SK-N-SH (cell line): Measurements from ENCODE around the gene PIAS3. TPM values are rescaled to one million over a fixed set of nuclear protein-coding genes. Genes with fewer than 3 reads are reported as not detected.

Experiments used
- CTCF ChIA-PET: fragments of 300-600, 350-600 bp; formaldehyde crosslinking; extraction: SDS; loops from one replicate; lab custom pipeline; 2021; lab: Yijun Ruan, JAX
- POLR2A ChIA-PET: fragments of 350-600 bp; sonication (Branson Sonifier 250); formaldehyde crosslinking; extraction: SDS; loops from one replicate; lab custom pipeline; 2020; ENCODE audit warnings: antibody characterized with exemption, inconsistent platforms; lab: Yijun Ruan, JAX
- DNase-seq: peaks from one replicate; pipeline ENCODE4 v3.0.0; 2012
- H2AFZ ChIP-seq: fragments of 200-600 bp; sonication (generic); 2 replicates; pipeline ENCODE4 v1.8.1; 2016; ENCODE audit warnings: antibody characterized with exemption, mild to moderate bottlenecking, low read depth
- H3F3A ChIP-seq: fragments of 200-600 bp; sonication (generic); replicated peaks from 2 replicates; pipeline ENCODE3; 2016; ENCODE audit warnings: antibody characterized with exemption, mild to moderate bottlenecking; ENCODE audit not compliant: insufficient read depth
- H3K27ac ChIP-seq, 2 experiments: fragments of 200-500 bp in 1 of 2; fragments of 200-600 bp in 1 of 2; sonication (Bioruptor generic) in 1 of 2; sonication (generic), shearing (Covaris generic) in 1 of 2; 2 replicates each; pipeline versions ENCODE4 v1.5.1 to v1.6.1; 2014 to 2016; ENCODE audit warnings: low read depth in 2 of 2, inconsistent platforms in 1 of 2, low read length in 1 of 2, mild to moderate bottlenecking in 1 of 2, mixed read lengths in 1 of 2
- H3K27me3 ChIP-seq: fragments of 200-600 bp; sonication (generic), shearing (Covaris generic); 2 replicates; pipeline ENCODE4 v1.6.1; 2016; ENCODE audit warnings: mixed run types; ENCODE audit not compliant: insufficient read depth
- H3K36me3 ChIP-seq, 2 experiments: fragments of 200-500 bp in 1 of 2; fragments of 200-600 bp in 1 of 2; sonication (Bioruptor generic) in 1 of 2; sonication (generic) in 1 of 2; replicated peaks in 1 of 2; 2 replicates each; pipeline versions ENCODE3 to v1.5.1; 2014 to 2016; ENCODE audit warnings: low read length in 1 of 2, mild to moderate bottlenecking in 1 of 2; ENCODE audit not compliant: insufficient read depth in 2 of 2, control insufficient read depth in 1 of 2
- H3K4me1 ChIP-seq, 2 experiments: fragments of 200-500 bp in 1 of 2; fragments of 200-600 bp in 1 of 2; sonication (Bioruptor generic) in 1 of 2; sonication (generic), shearing (Covaris generic) in 1 of 2; 2 replicates each; pipeline versions ENCODE4 v1.5.1 to v1.6.1; 2014 to 2016; ENCODE audit warnings: low read depth in 1 of 2, low read length in 1 of 2, mixed run types in 1 of 2; ENCODE audit not compliant: insufficient read depth in 2 of 2, control insufficient read depth in 1 of 2
- H3K4me2 ChIP-seq: fragments of 200-600 bp; sonication (generic), shearing (Covaris generic); 2 replicates; pipeline ENCODE4 v1.6.1; 2017; ENCODE audit warnings: mixed run types
- H3K4me3 ChIP-seq, 2 experiments: fragments of 200-500 bp in 1 of 2; fragments of 200-600 bp in 1 of 2; sonication (Bioruptor generic) in 1 of 2; sonication (generic), shearing (Covaris generic) in 1 of 2; 2 replicates each; pipeline versions ENCODE4 v1.5.1 to v1.8.1; 2014 to 2016; ENCODE audit warnings: low read depth in 2 of 2, inconsistent platforms in 1 of 2, low read length in 1 of 2, mild to moderate bottlenecking in 1 of 2, mixed read lengths in 1 of 2, moderate library complexity in 1 of 2
- H3K79me2 ChIP-seq: fragments of 200-600 bp; sonication (generic); 2 replicates; pipeline ENCODE4 v1.8.1; 2017; ENCODE audit warnings: mild to moderate bottlenecking; ENCODE audit not compliant: insufficient read depth
- H3K9ac ChIP-seq: fragments of 200-600 bp; sonication (generic); 2 replicates; pipeline ENCODE4 v1.6.1; 2017; ENCODE audit warnings: mixed run types
- H3K9me2 ChIP-seq: fragments of 200-600 bp; sonication (generic); 2 replicates; pipeline ENCODE4 v1.6.1; 2017; ENCODE audit warnings: mixed run types
- H3K9me3 ChIP-seq: fragments of 200-600 bp; sonication (generic); 2 replicates; pipeline ENCODE4 v1.6.1; 2017; ENCODE audit warnings: mixed run types, mild to moderate bottlenecking, moderate library complexity
- H4K20me1 ChIP-seq: fragments of 200-600 bp; sonication (generic); 2 replicates; pipeline ENCODE4 v1.6.1; 2017; ENCODE audit warnings: mild to moderate bottlenecking, mixed run types; ENCODE audit not compliant: insufficient read depth
- ELF1 ChIP-seq: IDR thresholded peaks from 2 replicates; pipeline ENCODE4 v1.4.0; 2012
- EP300 ChIP-seq, 2 experiments: IDR thresholded peaks; 2 replicates each; pipeline versions ENCODE4 v1.4.0 to v1.6.1; 2012; ENCODE audit warnings: borderline replicate concordance in 1 of 2, low read depth in 1 of 2, low read length in 1 of 2
- FOXM1 ChIP-seq: IDR thresholded peaks from 2 replicates; pipeline ENCODE4 v1.4.0; 2012; ENCODE audit warnings: low read depth, mild to moderate bottlenecking
- GABPA ChIP-seq: IDR thresholded peaks from 2 replicates; pipeline ENCODE4 v1.4.0; 2012; ENCODE audit warnings: low read depth, mild to moderate bottlenecking
- JUND ChIP-seq: IDR thresholded peaks from 2 replicates; pipeline ENCODE4 v1.4.0; 2012
- MEF2A ChIP-seq: IDR thresholded peaks from 2 replicates; pipeline ENCODE4 v1.4.0; 2012; ENCODE audit warnings: low read depth, borderline replicate concordance
- MXI1 ChIP-seq: IDR thresholded peaks from 2 replicates; pipeline ENCODE4 v1.6.1; 2012; ENCODE audit warnings: mild to moderate bottlenecking, low read depth, low read length, improper control_type of control experiment
- RAD21 ChIP-seq: IDR thresholded peaks from 2 replicates; pipeline ENCODE4 v1.6.1; 2012; ENCODE audit warnings: mild to moderate bottlenecking, low read length
- RCOR1 ChIP-seq: fragments of 150-350 bp; IDR thresholded peaks from 2 replicates; pipeline ENCODE4 v1.6.1; 2017; ENCODE audit warnings: antibody characterized with exemption, low read length
- RFX5 ChIP-seq: IDR thresholded peaks from 2 replicates; pipeline ENCODE4 v1.6.1; 2012; ENCODE audit warnings: mild to moderate bottlenecking, improper control_type of control experiment, low read length
- RXRA ChIP-seq: IDR thresholded peaks from 2 replicates; pipeline ENCODE4 v1.4.0; 2012; ENCODE audit warnings: low read depth, mild to moderate bottlenecking, borderline replicate concordance
- SMC3 ChIP-seq: IDR thresholded peaks from 2 replicates; pipeline ENCODE4 v1.6.1; 2012; ENCODE audit warnings: low read depth, low read length, improper control_type of control experiment
- TCF12 ChIP-seq: IDR thresholded peaks from 2 replicates; pipeline ENCODE4 v1.4.0; 2012
- YY1 ChIP-seq: IDR thresholded peaks from 2 replicates; pipeline ENCODE4 v1.4.0; 2012; ENCODE audit warnings: low read depth, mild to moderate bottlenecking
- WGBS: methylation state at CpG from one replicate; pipeline ENCODE4 v1.1.6; 2017; ENCODE audit warnings: low lambda C conversion rate; 5-methylcytosine and 5-hydroxymethylcytosine counted together
- polyA plus RNA-seq, 3 experiments: library from polyadenylated mRNA; depleted of rRNA; stranded (reverse); fragments of >200 nt; gene quantifications; 2 replicates each; pipeline ENCODE4 v1.2.3, GENCODE V29; 2012
- TF ChIP-seq, protein P1 (sequence below): IDR thresholded peaks from 2 replicates; pipeline ENCODE4; 2012
- TF ChIP-seq, protein P2 (sequence below): IDR thresholded peaks from 2 replicates; pipeline ENCODE4 v1.4.0; 2012; ENCODE audit warnings: low read depth, borderline replicate concordance
- TF ChIP-seq, protein P3 (sequence below): fragments of 200-600 bp; sonication (generic); IDR thresholded peaks from 2 replicates; pipeline ENCODE4 v1.6.1; 2017; ENCODE audit warnings: antibody characterized with exemption, mild to moderate bottlenecking, moderate library complexity
- TF ChIP-seq, protein P4 (sequence below): fragments of 150-350 bp; IDR thresholded peaks from 2 replicates; pipeline ENCODE4 v1.6.1; 2016; ENCODE audit warnings: mild to moderate bottlenecking, low read depth, low read length
- TF ChIP-seq, protein P5 (sequence below): fragments of 150-350 bp; IDR thresholded peaks from 2 replicates; pipeline ENCODE4 v1.6.1; 2017; ENCODE audit warnings: antibody characterized with exemption, low read length, low read depth, borderline replicate concordance
- TF ChIP-seq, protein P6 (sequence below): IDR thresholded peaks from 2 replicates; pipeline ENCODE4 v1.4.0; 2012; ENCODE audit warnings: low read depth

PIAS3 gene
- polyA plus RNA-seq, 1 of the 3 experiments (the other 2 are of a cell fraction) = 35.5 TPM

DNA sequence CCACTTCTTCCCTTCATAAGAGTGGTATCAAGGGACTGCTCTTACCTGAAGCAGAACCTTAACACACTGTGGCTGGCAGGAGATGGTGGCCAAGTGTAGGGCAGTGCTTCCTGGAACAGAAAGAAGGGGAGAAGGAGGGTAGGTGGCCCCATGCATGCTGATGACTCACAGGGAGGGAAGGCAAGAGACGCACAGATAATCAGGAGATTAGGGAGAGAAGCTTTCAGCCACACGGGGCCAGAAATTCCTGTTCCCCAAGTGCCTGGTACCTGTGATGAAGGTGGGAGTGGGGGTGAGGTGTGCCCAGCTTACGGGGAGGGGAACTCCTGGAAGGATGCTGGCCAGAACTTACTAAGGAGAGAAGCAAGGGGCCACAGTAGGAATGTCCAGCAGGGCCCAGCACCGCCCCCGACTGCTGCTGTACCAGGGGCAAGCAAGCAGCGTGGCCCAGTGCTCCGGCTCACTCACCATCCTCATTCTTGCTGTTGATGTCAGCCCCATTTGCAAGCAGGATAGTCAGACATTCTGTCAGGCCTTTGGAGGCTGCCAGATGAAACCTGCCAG, 19.1 kb upstream of the PIAS3 start:
- no peaks in the 10 kb centered on the region for H3K79me2 ChIP-seq
- H2AFZ ChIP-seq = no peak overlapping the region
- no peaks in the 10 kb centered on the region; a peak in 1 of 4 replicates for H3K4me1 ChIP-seq
- no peaks in the 10 kb centered on the region for H3K27me3 ChIP-seq
- POLR2A ChIA-PET = no interaction called here
- no peak overlapping the region for H3K4me3 ChIP-seq
- no peak overlapping the region for H3K27ac ChIP-seq
- no peaks in the 10 kb centered on the region for H3K9me2 ChIP-seq
- CTCF ChIA-PET = interaction anchor here (2.9 to 4.6 kb wide), 2 partner anchors 13 to 33 kb away, joined by 9 to 37 read pairs; partner anchors contain the start of gene NUDT17
- no peaks in the 10 kb centered on the region for H3K36me3 ChIP-seq
- DNase-seq = no peak
- no peaks in the 10 kb centered on the region for H3K9me3 ChIP-seq
- H3F3A ChIP-seq = no peaks in the 10 kb centered on the region
- H3K9ac ChIP-seq = no peak overlapping the region
- WGBS = 81% methylated on average over 7 of the region's 7 CpGs
- TF ChIP-seq, protein P1, sequence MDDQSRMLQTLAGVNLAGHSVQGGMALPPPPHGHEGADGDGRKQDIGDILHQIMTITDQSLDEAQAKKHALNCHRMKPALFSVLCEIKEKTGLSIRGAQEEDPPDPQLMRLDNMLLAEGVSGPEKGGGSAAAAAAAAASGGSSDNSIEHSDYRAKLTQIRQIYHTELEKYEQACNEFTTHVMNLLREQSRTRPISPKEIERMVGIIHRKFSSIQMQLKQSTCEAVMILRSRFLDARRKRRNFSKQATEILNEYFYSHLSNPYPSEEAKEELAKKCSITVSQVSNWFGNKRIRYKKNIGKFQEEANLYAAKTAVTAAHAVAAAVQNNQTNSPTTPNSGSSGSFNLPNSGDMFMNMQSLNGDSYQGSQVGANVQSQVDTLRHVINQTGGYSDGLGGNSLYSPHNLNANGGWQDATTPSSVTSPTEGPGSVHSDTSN = no peak
- TF ChIP-seq RAD21 (no peak), EP300 (IDR thresholded peaks at IDR 0.05; ENCODE audit: borderline replicate concordance in 1 of 2, low read depth in 1 of 2, low read length in 1 of 2) (no peak), TCF12 (no peak), ELF1 (no peak)
- TF ChIP-seq, protein P2, sequence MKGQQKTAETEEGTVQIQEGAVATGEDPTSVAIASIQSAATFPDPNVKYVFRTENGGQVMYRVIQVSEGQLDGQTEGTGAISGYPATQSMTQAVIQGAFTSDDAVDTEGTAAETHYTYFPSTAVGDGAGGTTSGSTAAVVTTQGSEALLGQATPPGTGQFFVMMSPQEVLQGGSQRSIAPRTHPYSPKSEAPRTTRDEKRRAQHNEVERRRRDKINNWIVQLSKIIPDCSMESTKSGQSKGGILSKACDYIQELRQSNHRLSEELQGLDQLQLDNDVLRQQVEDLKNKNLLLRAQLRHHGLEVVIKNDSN = no peak
- TF ChIP-seq, protein P3, sequence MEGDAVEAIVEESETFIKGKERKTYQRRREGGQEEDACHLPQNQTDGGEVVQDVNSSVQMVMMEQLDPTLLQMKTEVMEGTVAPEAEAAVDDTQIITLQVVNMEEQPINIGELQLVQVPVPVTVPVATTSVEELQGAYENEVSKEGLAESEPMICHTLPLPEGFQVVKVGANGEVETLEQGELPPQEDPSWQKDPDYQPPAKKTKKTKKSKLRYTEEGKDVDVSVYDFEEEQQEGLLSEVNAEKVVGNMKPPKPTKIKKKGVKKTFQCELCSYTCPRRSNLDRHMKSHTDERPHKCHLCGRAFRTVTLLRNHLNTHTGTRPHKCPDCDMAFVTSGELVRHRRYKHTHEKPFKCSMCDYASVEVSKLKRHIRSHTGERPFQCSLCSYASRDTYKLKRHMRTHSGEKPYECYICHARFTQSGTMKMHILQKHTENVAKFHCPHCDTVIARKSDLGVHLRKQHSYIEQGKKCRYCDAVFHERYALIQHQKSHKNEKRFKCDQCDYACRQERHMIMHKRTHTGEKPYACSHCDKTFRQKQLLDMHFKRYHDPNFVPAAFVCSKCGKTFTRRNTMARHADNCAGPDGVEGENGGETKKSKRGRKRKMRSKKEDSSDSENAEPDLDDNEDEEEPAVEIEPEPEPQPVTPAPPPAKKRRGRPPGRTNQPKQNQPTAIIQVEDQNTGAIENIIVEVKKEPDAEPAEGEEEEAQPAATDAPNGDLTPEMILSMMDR = no peak
- no peaks in the 10 kb centered on the region for H4K20me1 ChIP-seq
- no peak overlapping the region for H3K4me2 ChIP-seq

DNA sequence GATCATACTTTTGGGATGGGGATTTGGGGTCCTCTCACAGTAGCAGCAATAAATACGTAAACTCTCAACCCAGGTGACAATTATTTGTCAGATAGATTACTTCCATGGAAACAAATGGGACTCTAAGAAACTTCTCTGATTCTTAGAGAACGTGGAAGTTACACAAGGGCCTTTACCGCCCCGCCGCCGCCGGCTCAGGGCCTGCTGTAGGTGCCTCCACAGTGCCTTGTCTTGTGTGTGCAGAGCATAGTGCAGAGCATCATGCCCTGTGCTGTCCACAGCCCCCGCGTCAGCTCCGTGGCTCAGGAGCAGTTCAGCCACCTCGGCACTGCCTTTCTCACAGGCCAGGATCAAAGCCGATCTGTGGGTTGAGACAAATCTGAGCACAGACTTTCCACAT, 15.8 kb upstream of the PIAS3 start:
- Histone ChIP-seq H3K4me3 (no peak overlapping the region), H3K9me2 (no peaks in the 10 kb centered on the region), H3K9ac (no peak overlapping the region), H3K27me3 (no peaks in the 10 kb centered on the region), H3K4me2 (no peak overlapping the region), H3F3A (no peaks in the 10 kb centered on the region), H4K20me1 (no peaks in the 10 kb centered on the region), H3K79me2 (no peaks in the 10 kb centered on the region), H2AFZ (no peak overlapping the region), H3K9me3 (no peaks in the 10 kb centered on the region), H3K4me1 (no peaks in the 10 kb centered on the region; a peak in 1 of 4 replicates), H3K36me3 (no peaks in the 10 kb centered on the region), H3K27ac (no peak overlapping the region)
- DNase-seq = no peak
- ChIA-PET POLR2A (no interaction called here), CTCF (interaction anchor here (1.9 kb wide), 1 partner anchor 29 kb away, joined by 6 read pairs; the partner anchor contains the start of gene NUDT17)
- WGBS = 92% methylated on average over 11 of the region's 12 CpGs
- no peak for TF ChIP-seq GABPA
- TF ChIP-seq FOXM1 = no peak
- TF ChIP-seq MXI1 = no peak
- TF ChIP-seq JUND = no peak
- TF ChIP-seq, protein P2 = no peak
- TF ChIP-seq RFX5 = no peak
- no peak for TF ChIP-seq SMC3
- no peak for TF ChIP-seq MEF2A
- no peak for TF ChIP-seq RXRA
- no peak for TF ChIP-seq ELF1
- TF ChIP-seq, protein P4, sequence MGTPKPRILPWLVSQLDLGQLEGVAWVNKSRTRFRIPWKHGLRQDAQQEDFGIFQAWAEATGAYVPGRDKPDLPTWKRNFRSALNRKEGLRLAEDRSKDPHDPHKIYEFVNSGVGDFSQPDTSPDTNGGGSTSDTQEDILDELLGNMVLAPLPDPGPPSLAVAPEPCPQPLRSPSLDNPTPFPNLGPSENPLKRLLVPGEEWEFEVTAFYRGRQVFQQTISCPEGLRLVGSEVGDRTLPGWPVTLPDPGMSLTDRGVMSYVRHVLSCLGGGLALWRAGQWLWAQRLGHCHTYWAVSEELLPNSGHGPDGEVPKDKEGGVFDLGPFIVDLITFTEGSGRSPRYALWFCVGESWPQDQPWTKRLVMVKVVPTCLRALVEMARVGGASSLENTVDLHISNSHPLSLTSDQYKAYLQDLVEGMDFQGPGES = no peak
- no peak for TF ChIP-seq RCOR1
- TF ChIP-seq YY1 = no peak
- TF ChIP-seq, protein P5, sequence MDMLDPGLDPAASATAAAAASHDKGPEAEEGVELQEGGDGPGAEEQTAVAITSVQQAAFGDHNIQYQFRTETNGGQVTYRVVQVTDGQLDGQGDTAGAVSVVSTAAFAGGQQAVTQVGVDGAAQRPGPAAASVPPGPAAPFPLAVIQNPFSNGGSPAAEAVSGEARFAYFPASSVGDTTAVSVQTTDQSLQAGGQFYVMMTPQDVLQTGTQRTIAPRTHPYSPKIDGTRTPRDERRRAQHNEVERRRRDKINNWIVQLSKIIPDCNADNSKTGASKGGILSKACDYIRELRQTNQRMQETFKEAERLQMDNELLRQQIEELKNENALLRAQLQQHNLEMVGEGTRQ = no peak
- TF ChIP-seq TCF12 = no peak
- TF ChIP-seq, protein P6, sequence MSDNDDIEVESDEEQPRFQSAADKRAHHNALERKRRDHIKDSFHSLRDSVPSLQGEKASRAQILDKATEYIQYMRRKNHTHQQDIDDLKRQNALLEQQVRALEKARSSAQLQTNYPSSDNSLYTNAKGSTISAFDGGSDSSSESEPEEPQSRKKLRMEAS = no peak
